ENCODE measurements around the gene GALNT2. TPM values are rescaled to one million over a fixed set of nuclear protein-coding genes. Genes with fewer than 3 reads are reported as not detected.

GALNT2 gene
- total and polyA plus RNA-seq, 9 of the 15 experiments (the other 6 are each of a cell fraction or from before 2014, with no cell fraction given): 1.6 to 106 (median 51.9) TPM

DNA sequence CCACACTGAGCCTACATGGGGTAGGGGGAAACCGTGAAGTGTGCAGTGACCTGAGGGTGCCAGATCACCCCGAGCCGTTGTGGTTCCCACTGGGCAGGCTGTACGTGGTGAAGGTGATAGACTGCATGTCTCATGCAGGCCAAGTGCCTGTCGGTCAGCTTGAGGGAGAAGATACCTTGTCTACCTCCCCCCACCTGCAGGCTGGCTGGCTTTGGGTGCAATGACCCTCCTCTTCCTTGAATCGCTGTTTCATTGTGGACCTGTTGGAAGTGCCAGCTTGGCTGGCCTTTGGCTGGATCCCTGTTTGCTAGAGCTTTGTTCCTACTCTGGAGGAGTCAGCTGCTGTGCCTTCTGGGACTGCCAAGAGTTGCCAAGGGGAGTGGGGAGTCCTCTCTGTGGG is 92.5 kb downstream of the GALNT2 start:
- intact Hi-C loops (cut with micrococcal nuclease) (loop anchor here (10.0 kb wide), 1 partner anchor 605 kb away; the partner anchor contains the start of gene ABCB10), in situ Hi-C loops (cut with MboI) (no loop called here)
- Histone ChIP-seq H3K4me1 (replicated peaks in 1 of 2; ENCODE audit: control insufficient read depth in 2 of 2, insufficient read depth in 2 of 2, low read length in 2 of 2) (peaks cover 41 to 78% of the 10 kb centered on the region in 2 experiments), H3K79me2 (ENCODE audit: control insufficient read depth, insufficient read depth, low read length) (peaks cover 97% of the 10 kb centered on the region), H3K4me3 (no peak overlapping the region), H3K36me3 (ENCODE audit: control insufficient read depth, insufficient read depth, low read length) (peaks cover 12% of the 10 kb centered on the region; the same call in 2 of the 3 replicates), H3K9me1 (ENCODE audit: control insufficient read depth, insufficient read depth, low read length) (peaks cover 8% of the 10 kb centered on the region), H2AFZ (ENCODE audit: low read depth, low read length) (no peak overlapping the region), H3K9me3 (replicated peaks; ENCODE audit: control insufficient read depth, insufficient read depth, low read depth, low read length) (no peaks in the 10 kb centered on the region), H3K9ac (ENCODE audit: insufficient read depth in 1 of 2, low read depth in 2 of 2, low read length in 2 of 2) (peak overlapping the region in 1 of 2 experiments; percentile 66; a peak in 2 of 4 replicates), H3K27me3 (ENCODE audit: control insufficient read depth in 2 of 2, insufficient read depth in 2 of 2, low read length in 2 of 2) (no peaks in the 10 kb centered on the region), H3K27ac (ENCODE audit: extremely low read depth, low read depth, low read length) (no peak overlapping the region), H4K20me1 (replicated peaks; ENCODE audit: control insufficient read depth, insufficient read depth, low read length) (no peaks in the 10 kb centered on the region), H3K4me2 (ENCODE audit: insufficient read depth, low read length) (no peak overlapping the region)
- CTCF ChIA-PET (ENCODE audit: low intra/inter-chr PET ratio): no interaction called here
- WGBS (ENCODE audit: insufficient coverage, low coverage, missing lambda C conversion rate): 54% methylated on average over 6 of the region's 6 CpGs
- no TSS peak for BruUV-seq (replicated peaks)
- FAIRE-seq (no peak), ATAC-seq (no peak), DNase-seq (ENCODE audit: extremely low read depth in 1 of 4, low spot score in 3 of 4) (no peak)
- TF ChIP-seq, protein P1, sequence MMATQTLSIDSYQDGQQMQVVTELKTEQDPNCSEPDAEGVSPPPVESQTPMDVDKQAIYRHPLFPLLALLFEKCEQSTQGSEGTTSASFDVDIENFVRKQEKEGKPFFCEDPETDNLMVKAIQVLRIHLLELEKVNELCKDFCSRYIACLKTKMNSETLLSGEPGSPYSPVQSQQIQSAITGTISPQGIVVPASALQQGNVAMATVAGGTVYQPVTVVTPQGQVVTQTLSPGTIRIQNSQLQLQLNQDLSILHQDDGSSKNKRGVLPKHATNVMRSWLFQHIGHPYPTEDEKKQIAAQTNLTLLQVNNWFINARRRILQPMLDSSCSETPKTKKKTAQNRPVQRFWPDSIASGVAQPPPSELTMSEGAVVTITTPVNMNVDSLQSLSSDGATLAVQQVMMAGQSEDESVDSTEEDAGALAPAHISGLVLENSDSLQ (IDR thresholded peaks at IDR 0.05): no peak
- peak; percentile 39; the same call in 1 of the 2 replicates for TF ChIP-seq CBFA2T3 (IDR thresholded peaks at IDR 0.05)
- POLR2A ChIA-PET: no interaction called here

All from K562 (cell line).